Measurements from ENCODE around the gene IL1R2. TPM values are rescaled to one million over a fixed set of nuclear protein-coding genes. Genes with fewer than 3 reads are reported as not detected.
A peak's percentile ranks its signal among the peaks of the same experiment; 100 is the strongest.

The IL1R2 gene
- total and polyA plus RNA-seq, 4 donors, result 1.1 TPM; not detected in 3

- H3K9me3 ChIP-seq (ENCODE audit: control insufficient read depth, insufficient read depth, low read length), result no peaks in the 10 kb centered on the region
- no CpG with 5 or more reads among the region's 1 CpG for WGBS (ENCODE audit: insufficient coverage)
- no peak overlapping the region for H3K4me3 ChIP-seq (ENCODE audit: low read depth, low read length)
- DNase-seq (ENCODE audit: low read depth in 4 of 6, low spot score in 6 of 6), result no peak
- H3K36me3 ChIP-seq (ENCODE audit: control insufficient read depth, insufficient read depth, low read length), result no peaks in the 10 kb centered on the region
- H3K27me3 ChIP-seq (ENCODE audit: control insufficient read depth, insufficient read depth, low read length), result no peaks in the 10 kb centered on the region
- peaks cover 5% of the 10 kb centered on the region for H3K4me1 ChIP-seq (ENCODE audit: control insufficient read depth, insufficient read depth, low read length)
- H3K27ac ChIP-seq (ENCODE audit: low read depth, low read length), result no peak overlapping the region
These were observed 33.3 kb downstream of the IL1R2 start for GRCh38 chr2:102025016-102025501.

GRCh38 chr2:102025583-102026267 is 34.0 kb downstream of the IL1R2 start:
- peaks cover 4% of the 10 kb centered on the region for H3K4me1 ChIP-seq (ENCODE audit: control insufficient read depth, insufficient read depth, low read length)
- WGBS (ENCODE audit: insufficient coverage), result 100% methylated on average over 1 of the region's 6 CpGs
- no peak for DNase-seq (ENCODE audit: low read depth in 4 of 6, low spot score in 6 of 6)

DNA sequence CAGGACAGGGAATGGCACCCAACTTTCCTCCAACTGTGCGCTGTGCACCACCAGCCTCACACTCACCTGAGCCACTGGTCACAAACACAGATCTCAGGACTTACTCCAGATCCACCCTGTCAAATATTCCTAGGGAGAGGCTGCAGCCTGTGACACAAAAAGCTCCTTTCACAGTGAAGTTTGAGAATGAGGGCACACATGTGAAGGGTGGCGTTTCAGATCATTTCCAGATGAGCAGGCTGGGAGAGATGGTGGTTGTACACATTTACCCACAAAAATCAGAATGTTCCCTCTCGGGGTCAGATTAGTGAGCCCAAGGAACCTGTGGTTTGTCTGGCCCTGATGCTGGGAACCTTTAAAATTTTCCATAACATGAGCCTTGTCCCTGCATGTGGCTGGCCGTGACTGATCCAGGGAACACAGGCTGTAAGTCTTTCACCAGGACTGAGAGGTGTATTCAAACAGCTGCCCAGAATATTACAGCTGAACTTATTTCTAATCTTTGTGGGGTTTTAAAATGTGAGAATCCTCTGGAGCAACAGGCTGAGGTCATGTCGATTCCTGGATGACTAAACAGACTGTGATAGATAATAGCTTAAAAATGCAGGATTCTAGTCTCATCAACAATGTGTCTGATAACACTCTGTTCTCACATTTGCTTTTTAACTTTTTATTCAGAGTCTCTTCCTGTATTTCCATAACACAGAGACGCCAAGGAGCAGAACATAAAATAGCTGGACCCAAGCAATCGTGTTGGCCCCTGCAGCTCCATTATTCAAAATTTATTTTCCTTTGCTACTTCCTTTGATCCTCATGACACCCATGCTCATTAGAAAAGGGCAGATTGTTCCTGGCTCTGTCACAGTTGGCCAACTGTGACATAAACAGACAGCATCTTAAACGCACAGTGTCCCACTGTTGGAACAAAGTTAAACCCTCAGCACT is 35.5 kb downstream of the IL1R2 start:
- peak in 2 of 6 donors; percentile 35 to 39 for DNase-seq (ENCODE audit: low read depth in 4 of 6, low spot score in 6 of 6)
- 23% methylated on average over 6 of the region's 8 CpGs for WGBS (ENCODE audit: insufficient coverage)
- no peaks in the 10 kb centered on the region for H3K4me1 ChIP-seq (ENCODE audit: control insufficient read depth, insufficient read depth, low read length)

More at GRCh38 chr2:102025583-102026267, 34.0 kb downstream of the IL1R2 start:
- no peaks in the 10 kb centered on the region for H3K36me3 ChIP-seq (ENCODE audit: control insufficient read depth, insufficient read depth, low read length)
- no peaks in the 10 kb centered on the region for H3K9me3 ChIP-seq (ENCODE audit: control insufficient read depth, insufficient read depth, low read length)
- H3K27me3 ChIP-seq (ENCODE audit: control insufficient read depth, insufficient read depth, low read length), result no peaks in the 10 kb centered on the region
- H3K4me3 ChIP-seq (ENCODE audit: low read depth, low read length), result no peak overlapping the region
- H3K27ac ChIP-seq (ENCODE audit: low read depth, low read length), result no peak overlapping the region

DNA sequence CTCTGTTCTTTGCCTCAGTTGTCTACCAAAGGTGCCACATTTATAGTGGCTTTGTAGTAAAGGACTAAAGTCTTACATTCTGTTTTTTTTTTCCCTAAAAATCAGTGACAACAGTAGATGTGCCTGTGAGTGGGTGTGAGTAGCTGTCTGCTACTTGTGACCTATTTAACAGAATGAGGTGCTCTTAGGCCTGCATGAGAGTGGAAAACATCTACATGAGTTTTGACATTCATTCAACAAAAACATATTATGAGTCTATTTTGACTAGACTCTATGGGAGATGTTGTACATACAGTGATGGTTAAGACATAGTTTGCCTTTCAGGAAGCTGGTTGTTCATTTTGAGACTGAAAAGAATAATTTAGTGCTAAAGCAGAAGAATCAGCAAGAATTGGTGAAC is 36.7 kb downstream of the IL1R2 start:
- H3K27ac ChIP-seq (ENCODE audit: low read depth, low read length), result no peak overlapping the region
- no peak for DNase-seq (ENCODE audit: low read depth in 4 of 6, low spot score in 6 of 6)
- no peaks in the 10 kb centered on the region for H3K36me3 ChIP-seq (ENCODE audit: control insufficient read depth, insufficient read depth, low read length)

More for the DNA sequence above, 35.5 kb downstream of the IL1R2 start:
- H3K4me3 ChIP-seq (ENCODE audit: low read depth, low read length), result no peak overlapping the region
- H3K9me3 ChIP-seq (ENCODE audit: control insufficient read depth, insufficient read depth, low read length), result no peaks in the 10 kb centered on the region
- H3K27me3 ChIP-seq (ENCODE audit: control insufficient read depth, insufficient read depth, low read length), result no peaks in the 10 kb centered on the region
- H3K27ac ChIP-seq (ENCODE audit: low read depth, low read length), result no peak overlapping the region
- no peaks in the 10 kb centered on the region for H3K36me3 ChIP-seq (ENCODE audit: control insufficient read depth, insufficient read depth, low read length)

DNA sequence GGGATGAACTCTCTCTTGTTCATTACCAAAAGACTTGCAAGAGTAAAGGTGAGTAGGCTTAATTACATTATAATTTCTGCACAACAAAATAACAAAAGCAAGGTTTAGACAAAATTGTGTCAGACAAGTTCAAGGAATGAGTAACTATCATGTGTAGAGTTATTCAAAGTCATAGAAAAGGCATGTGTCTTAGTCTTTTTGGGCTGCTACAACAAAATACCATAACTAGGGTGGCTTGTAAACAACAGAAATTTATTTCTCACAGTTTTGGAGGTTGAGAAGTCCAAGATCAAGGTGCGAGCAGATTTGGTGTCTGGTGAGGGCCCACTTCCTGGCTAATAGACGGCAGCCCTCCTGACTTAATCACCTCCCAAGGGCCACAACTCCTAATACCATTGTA is 37.6 kb downstream of the IL1R2 start:
- no CpG with 5 or more reads among the region's 2 CpGs for WGBS (ENCODE audit: insufficient coverage)
- Histone ChIP-seq H3K4me1 (ENCODE audit: control insufficient read depth, insufficient read depth, low read length) (peaks cover 5% of the 10 kb centered on the region), H3K36me3 (ENCODE audit: control insufficient read depth, insufficient read depth, low read length) (no peaks in the 10 kb centered on the region), H3K4me3 (ENCODE audit: low read depth, low read length) (no peak overlapping the region), H3K9me3 (ENCODE audit: control insufficient read depth, insufficient read depth, low read length) (no peaks in the 10 kb centered on the region), H3K27ac (ENCODE audit: low read depth, low read length) (no peak overlapping the region), H3K27me3 (ENCODE audit: control insufficient read depth, insufficient read depth, low read length) (no peaks in the 10 kb centered on the region)
- no peak for DNase-seq (ENCODE audit: low read depth in 4 of 6, low spot score in 6 of 6)

More for the DNA sequence above, 36.7 kb downstream of the IL1R2 start:
- H3K4me1 ChIP-seq (ENCODE audit: control insufficient read depth, insufficient read depth, low read length), result no peaks in the 10 kb centered on the region
- no peaks in the 10 kb centered on the region for H3K27me3 ChIP-seq (ENCODE audit: control insufficient read depth, insufficient read depth, low read length)
- no peaks in the 10 kb centered on the region for H3K9me3 ChIP-seq (ENCODE audit: control insufficient read depth, insufficient read depth, low read length)
- no peak overlapping the region for H3K4me3 ChIP-seq (ENCODE audit: low read depth, low read length)

- DNase-seq (ENCODE audit: low read depth in 4 of 6, low spot score in 6 of 6), result no peak
- Histone ChIP-seq H3K27ac (ENCODE audit: low read depth, low read length) (no peak overlapping the region), H3K27me3 (ENCODE audit: control insufficient read depth, insufficient read depth, low read length) (no peaks in the 10 kb centered on the region), H3K9me3 (ENCODE audit: control insufficient read depth, insufficient read depth, low read length) (no peaks in the 10 kb centered on the region), H3K4me1 (ENCODE audit: control insufficient read depth, insufficient read depth, low read length) (peaks cover 5% of the 10 kb centered on the region), H3K4me3 (ENCODE audit: low read depth, low read length) (no peak overlapping the region), H3K36me3 (ENCODE audit: control insufficient read depth, insufficient read depth, low read length) (no peaks in the 10 kb centered on the region)
These were observed 38.2 kb downstream of the IL1R2 start for GRCh38 chr2:102029952-102030351.

DNA sequence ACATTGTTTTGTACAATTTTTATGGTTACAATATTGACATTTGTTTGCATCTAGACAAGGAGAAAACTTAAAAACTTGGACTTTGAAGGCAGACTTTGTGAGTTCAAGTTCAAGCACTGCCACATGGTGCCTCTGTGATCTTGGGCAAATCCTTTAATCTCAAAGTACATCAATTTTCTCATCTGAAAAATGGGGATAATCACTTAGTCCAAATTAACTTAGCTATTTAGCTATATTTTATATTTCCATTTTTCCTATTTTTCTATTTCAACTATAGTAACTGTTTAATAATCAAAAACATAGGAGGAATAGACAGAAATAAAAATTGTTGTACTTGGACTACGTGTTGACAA is 38.7 kb downstream of the IL1R2 start:
- H3K27ac ChIP-seq (ENCODE audit: low read depth, low read length), result no peak overlapping the region
- DNase-seq (ENCODE audit: low read depth in 4 of 6, low spot score in 6 of 6), result no peak
- peaks cover 5% of the 10 kb centered on the region for H3K4me1 ChIP-seq (ENCODE audit: control insufficient read depth, insufficient read depth, low read length)
- no peak overlapping the region for H3K4me3 ChIP-seq (ENCODE audit: low read depth, low read length)
- H3K27me3 ChIP-seq (ENCODE audit: control insufficient read depth, insufficient read depth, low read length), result no peaks in the 10 kb centered on the region
- H3K36me3 ChIP-seq (ENCODE audit: control insufficient read depth, insufficient read depth, low read length), result no peaks in the 10 kb centered on the region
- no CpG with 5 or more reads among the region's 1 CpG for WGBS (ENCODE audit: insufficient coverage)
- no peaks in the 10 kb centered on the region for H3K9me3 ChIP-seq (ENCODE audit: control insufficient read depth, insufficient read depth, low read length)

DNA sequence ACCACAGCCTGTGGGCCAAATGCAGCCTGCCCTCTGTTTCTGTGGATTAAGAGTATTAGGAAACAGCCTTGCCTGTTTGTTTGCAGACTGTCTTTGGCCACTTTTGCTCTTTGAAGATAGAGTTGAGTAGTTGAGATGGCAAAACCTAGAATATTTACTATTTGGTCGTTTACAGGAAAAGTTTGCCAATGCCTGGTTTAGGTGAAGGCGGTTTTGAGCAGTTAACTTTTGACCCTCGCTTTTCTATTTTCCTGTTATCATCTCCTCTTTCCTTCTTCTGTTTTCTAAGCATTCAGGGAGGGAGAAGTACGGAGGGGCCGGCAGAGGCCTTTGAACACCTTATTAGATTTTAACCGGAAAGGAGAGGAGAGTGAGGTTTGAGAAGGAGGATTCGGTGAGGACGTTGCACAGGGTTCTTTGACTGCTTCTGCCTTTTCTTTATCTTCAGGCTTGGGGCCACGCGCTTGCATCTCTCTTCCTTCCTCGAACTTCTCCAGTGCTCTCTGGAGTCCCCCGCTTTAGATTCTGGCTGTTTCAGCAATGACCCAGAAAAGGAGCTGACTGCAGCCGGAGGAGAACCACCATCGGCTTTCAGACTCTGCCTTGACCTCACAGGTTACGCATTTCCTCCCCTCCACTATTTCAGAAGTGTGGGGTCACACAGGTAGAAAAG is 39.2 kb downstream of the IL1R2 start:
- Histone ChIP-seq H3K9me3 (ENCODE audit: control insufficient read depth, insufficient read depth, low read length) (no peaks in the 10 kb centered on the region), H3K27ac (ENCODE audit: low read depth, low read length) (no peak overlapping the region), H3K27me3 (ENCODE audit: control insufficient read depth, insufficient read depth, low read length) (no peaks in the 10 kb centered on the region), H3K36me3 (ENCODE audit: control insufficient read depth, insufficient read depth, low read length) (no peaks in the 10 kb centered on the region), H3K4me1 (ENCODE audit: control insufficient read depth, insufficient read depth, low read length) (peaks cover 5% of the 10 kb centered on the region), H3K4me3 (ENCODE audit: low read depth, low read length) (no peak overlapping the region)
- DNase-seq (ENCODE audit: low read depth in 4 of 6, low spot score in 6 of 6), result no peak
- 81% methylated on average over 9 of the region's 15 CpGs for WGBS (ENCODE audit: insufficient coverage)

GRCh38 chr2:102032368-102033030 is 40.7 kb downstream of the IL1R2 start:
- H3K9me3 ChIP-seq (ENCODE audit: control insufficient read depth, insufficient read depth, low read length), result no peaks in the 10 kb centered on the region
- DNase-seq (ENCODE audit: low read depth in 4 of 6, low spot score in 6 of 6), result no peak
- H3K27ac ChIP-seq (ENCODE audit: low read depth, low read length), result no peak overlapping the region
- H3K4me3 ChIP-seq (ENCODE audit: low read depth, low read length), result no peak overlapping the region
- no CpG with 5 or more reads among the region's 2 CpGs for WGBS (ENCODE audit: insufficient coverage)
- H3K4me1 ChIP-seq (ENCODE audit: control insufficient read depth, insufficient read depth, low read length), result peaks cover 5% of the 10 kb centered on the region
- H3K36me3 ChIP-seq (ENCODE audit: control insufficient read depth, insufficient read depth, low read length), result no peaks in the 10 kb centered on the region
- no peaks in the 10 kb centered on the region for H3K27me3 ChIP-seq (ENCODE audit: control insufficient read depth, insufficient read depth, low read length)
